Right atrium auricular region (tissue), 2 donors: ENCODE data around the gene NMD3. TPM values are rescaled to one million over a fixed set of nuclear protein-coding genes. Genes with fewer than 3 reads are reported as not detected.
"Not testable (repeated sequence)": the region's sequence is repeated elsewhere in the genome, so short reads cannot be mapped to it uniquely, and the experiment has no call there.

ENCODE experiments used
- DNase-seq: peaks from one replicate; pipeline ENCODE4 v3.0.0-alpha.2; 2019; ENCODE audit warnings: low spot score
- H3K27ac ChIP-seq, 2 donors: fragments of 200-600 bp; sonication (generic); 1 replicate in 1 of 2; 2 replicates in 1 of 2; pipeline ENCODE4 v1.5.1; 2016 to 2019
- H3K27me3 ChIP-seq, 2 donors: fragments of 200-600 bp; sonication (generic); one replicate each; pipeline versions ENCODE4 v1.5.1 to v1.6.0; 2017 to 2019
- H3K36me3 ChIP-seq: fragments of 200-600 bp; sonication (generic); one replicate; pipeline ENCODE4 v1.5.1; 2016
- H3K4me1 ChIP-seq, 2 donors: fragments of 200-600 bp; sonication (generic); one replicate each; pipeline versions ENCODE4 v1.5.1 to v1.6.0; 2017 to 2019
- H3K4me3 ChIP-seq, 2 donors: fragments of 200-600 bp; sonication (generic); 1 replicate in 1 of 2; 2 replicates in 1 of 2; pipeline ENCODE4 v1.5.1; 2017 to 2019; ENCODE audit warnings: mild to moderate bottlenecking in 1 of 2, moderate library complexity in 1 of 2
- H3K9me3 ChIP-seq, 2 donors: fragments of 200-600 bp; sonication (generic); one replicate each; pipeline ENCODE4 v1.5.1; 2019
- CTCF ChIP-seq, 2 donors: fragments of 200-600 bp; sonication (generic); IDR thresholded peaks; one replicate each; pipeline ENCODE4 v1.5.1; 2019; ENCODE audit warnings: antibody characterized with exemption in 2 of 2
- total RNA-seq, 2 donors: library from RNA; depleted of rRNA; stranded (reverse); fragments of >200 nt; gene quantifications; one replicate each; pipeline ENCODE4 v1.1.0, GENCODE V29; 2016

Gene NMD3
- total RNA-seq: 10 to 100 TPM; 33.2 to 40.8 TPM

DNA sequence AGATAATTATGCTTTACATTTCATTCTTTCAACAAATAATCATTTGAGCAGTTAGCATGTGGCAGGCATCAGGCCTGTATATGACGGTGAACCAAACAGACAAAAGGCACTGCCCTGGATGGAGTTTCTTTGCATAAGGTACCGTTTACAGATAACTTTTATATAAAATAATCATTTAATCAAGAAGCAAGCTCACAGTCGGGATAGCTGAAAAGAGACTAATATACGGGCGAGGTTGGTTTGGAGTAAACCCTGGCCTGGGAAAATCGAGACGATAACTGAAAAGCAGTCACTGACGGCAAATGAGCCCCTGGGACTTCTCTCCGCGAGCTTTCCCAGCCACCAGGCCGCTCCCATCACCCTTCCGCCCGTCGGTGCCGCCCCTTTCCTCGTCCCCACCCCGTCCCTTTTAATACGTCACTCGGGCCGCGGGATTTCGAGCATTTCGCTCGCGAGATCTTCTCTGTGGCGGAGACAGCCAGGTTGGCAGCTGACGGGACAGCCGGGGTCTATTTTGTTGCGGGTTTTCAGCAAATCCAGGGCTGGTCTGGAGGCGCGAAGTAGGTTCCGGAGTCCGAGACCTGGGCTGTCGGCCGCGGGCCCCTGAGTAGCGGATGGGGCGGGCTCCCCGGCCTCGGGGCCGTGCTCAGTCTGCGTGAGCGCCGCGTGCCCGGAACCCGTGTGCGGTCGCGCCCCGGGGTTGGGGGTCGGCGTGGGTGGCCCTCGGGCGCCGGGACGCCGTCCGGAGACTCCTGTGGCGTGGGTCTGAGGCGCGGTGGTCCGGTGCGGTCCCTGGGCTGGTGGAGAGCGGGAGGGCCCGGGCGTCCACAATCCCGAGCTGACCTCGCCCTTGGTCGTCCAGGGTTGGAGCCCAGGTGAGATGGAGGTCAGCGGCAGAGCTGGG is at the start of gene NMD3:
NMD3 (plus strand) TSS at position 462 of the 904 bp plus-strand sequence. CDS start 703 bp downstream, outside the sequence.
- Histone ChIP-seq H3K27ac (peak within 1 kb of the TSS; percentile 95 to 97), H3K9me3 (no peaks in the 10 kb centered on the region), H3K27me3 (no peaks in the 10 kb centered on the region), H3K4me1 (peaks cover 0 to 36% of the 10 kb centered on the region in 2 donors), H3K36me3 (peaks cover 10% of the 10 kb centered on the region), H3K4me3 (peak within 1 kb of the TSS; percentile 91 to 95)
- TF ChIP-seq CTCF (IDR thresholded peaks at IDR 0.05): no peak
- DNase-seq: peak; percentile 97

- Histone ChIP-seq H3K4me3 (no peak overlapping the region), H3K4me1 (peaks cover 0 to 8% of the 10 kb centered on the region in 2 donors), H3K9me3 (no peaks in the 10 kb centered on the region), H3K27ac (peak overlapping the region; percentile 46 to 60), H3K36me3 (no peaks in the 10 kb centered on the region), H3K27me3 (no peaks in the 10 kb centered on the region)
- peak in 1 of 2 donors; percentile 38 for TF ChIP-seq CTCF (IDR thresholded peaks at IDR 0.05)
- DNase-seq: no peak
Observed at GRCh38 chr3:161171639-161172552, 49.2 kb upstream of the NMD3 start.

DNA sequence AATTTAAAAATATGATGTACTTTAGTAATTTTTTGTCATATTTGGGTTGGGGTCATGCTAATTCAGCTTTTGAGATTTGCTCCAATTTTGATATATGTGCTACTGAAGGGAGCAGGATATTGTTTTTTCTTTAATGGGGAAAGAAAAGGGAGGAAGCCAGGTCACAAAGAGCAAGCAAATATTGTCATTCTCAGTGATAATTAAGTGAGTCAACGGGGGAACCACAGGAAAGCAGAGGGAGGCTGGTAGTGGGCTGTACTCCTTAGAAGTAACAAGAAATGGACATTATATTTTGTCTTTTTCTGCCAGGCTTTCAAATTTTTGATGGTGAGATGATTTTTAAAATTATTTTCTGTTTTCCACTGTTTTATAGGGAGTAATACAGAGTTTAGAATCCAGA is 45.6 kb upstream of the NMD3 start:
- Histone ChIP-seq H3K27me3 (no peaks in the 10 kb centered on the region), H3K9me3 (no peaks in the 10 kb centered on the region), H3K4me3 (no peak overlapping the region), H3K4me1 (peaks cover 0 to 8% of the 10 kb centered on the region in 2 donors), H3K36me3 (no peaks in the 10 kb centered on the region), H3K27ac (no peak overlapping the region)
- no peak for DNase-seq
- no peak for TF ChIP-seq CTCF (IDR thresholded peaks at IDR 0.05)

- Histone ChIP-seq H3K27ac (no peak overlapping the region), H3K4me3 (no peak overlapping the region), H3K36me3 (no peaks in the 10 kb centered on the region), H3K27me3 (no peaks in the 10 kb centered on the region), H3K9me3 (no peaks in the 10 kb centered on the region), H3K4me1 (no peaks in the 10 kb centered on the region)
- TF ChIP-seq CTCF (IDR thresholded peaks at IDR 0.05): no peak
- DNase-seq: no peak
Observed at GRCh38 chr3:161177991-161178390, 43.1 kb upstream of the NMD3 start.

GRCh38 chr3:161181371-161181770 is 39.7 kb upstream of the NMD3 start:
- not testable (repeated sequence) for DNase-seq, H3K4me1 ChIP-seq, H3K27me3 ChIP-seq, H3K36me3 ChIP-seq, H3K9me3 ChIP-seq, H3K4me3 ChIP-seq
- H3K27ac ChIP-seq: peak overlapping the region in 1 of 2 donors; percentile 38

GRCh38 chr3:161187046-161187445 is 34.1 kb upstream of the NMD3 start:
- Histone ChIP-seq H3K4me1 (no peaks in the 10 kb centered on the region), H3K27me3 (no peaks in the 10 kb centered on the region), H3K27ac (no peak overlapping the region), H3K4me3 (no peak overlapping the region), H3K36me3 (no peaks in the 10 kb centered on the region), H3K9me3 (no peaks in the 10 kb centered on the region)
- TF ChIP-seq CTCF (IDR thresholded peaks at IDR 0.05): no peak
- no peak for DNase-seq
